Measurements from ENCODE around the gene SIMC1. TPM values are rescaled to one million over a fixed set of nuclear protein-coding genes. Genes with fewer than 3 reads are reported as not detected.

The SIMC1 gene
- total and polyA plus RNA-seq, 2 donors (not counting 3 experiments of a cell fraction or from before 2014, with no cell fraction given), result 9.0 to 16.2 TPM

- peaks cover 12 to 23% of the 10 kb centered on the region in 2 experiments for H3K36me3 ChIP-seq (ENCODE audit: control insufficient read depth in 2 of 2, extremely low read depth in 1 of 2, insufficient read depth in 2 of 2, low read length in 2 of 2)
- no peaks in the 10 kb centered on the region for H3K9me1 ChIP-seq (replicated peaks; ENCODE audit: control insufficient read depth, extremely low read depth, insufficient read depth, low read length)
- ChIA-PET CTCF (no interaction called here), POLR2A (no interaction called here)
- no peak overlapping the region for H2AFZ ChIP-seq (ENCODE audit: low read depth, low read length)
- intact Hi-C loops (cut with micrococcal nuclease) (loop anchor here (10.0 kb wide), 1 partner anchor 1212 kb away; the partner anchor contains the start of gene TMED9), dilution Hi-C loops (cut with MboI; ENCODE audit: extremely low pct_ligation_motif_present, low sequenced_read_pairs) (no loop called here)
- no peak overlapping the region for H3K9ac ChIP-seq (replicated peaks; ENCODE audit: extremely low read depth, insufficient read depth, low read length)
- no peak for FAIRE-seq
- no peaks in the 10 kb centered on the region for H3K9me3 ChIP-seq (replicated peaks; ENCODE audit: control insufficient read depth, insufficient read depth, low read length)
- no peaks in the 10 kb centered on the region for H3K27me3 ChIP-seq (ENCODE audit: control insufficient read depth in 2 of 2, insufficient read depth in 2 of 2, low read length in 2 of 2)
- BruUV-seq (replicated peaks), result no TSS peak
- H3K4me1 ChIP-seq (ENCODE audit: control insufficient read depth, extremely low read depth, insufficient read depth, low read length), result peaks cover 11% of the 10 kb centered on the region
- no peak overlapping the region for H3K4me3 ChIP-seq (replicated peaks in 1 of 3; ENCODE audit: insufficient read depth in 1 of 3, low read depth in 1 of 3, low read length in 3 of 3)
- H4K20me1 ChIP-seq (replicated peaks; ENCODE audit: control insufficient read depth, extremely low read depth, insufficient read depth, low read length), result no peaks in the 10 kb centered on the region
- DNase-seq (ENCODE audit: low read depth, low spot score), result no peak
- H3K79me2 ChIP-seq (ENCODE audit: control insufficient read depth, insufficient read depth, low read length), result peaks cover 28% of the 10 kb centered on the region
- no peak overlapping the region for H3K27ac ChIP-seq (ENCODE audit: insufficient read depth, low read depth, low read length)
- TF ChIP-seq EZH2 (IDR thresholded peaks at IDR 0.05; ENCODE audit: borderline replicate concordance, low read depth, low read length, severe bottlenecking) (no peak), FOS (IDR thresholded peaks at IDR 0.05; ENCODE audit: borderline replicate concordance, insufficient read depth, low read length) (no peak)
- H3K4me2 ChIP-seq (ENCODE audit: insufficient read depth, low read length), result no peak overlapping the region
Measured at GRCh38 chr5:176382721-176383120, 144.5 kb downstream of the SIMC1 start.

DNA sequence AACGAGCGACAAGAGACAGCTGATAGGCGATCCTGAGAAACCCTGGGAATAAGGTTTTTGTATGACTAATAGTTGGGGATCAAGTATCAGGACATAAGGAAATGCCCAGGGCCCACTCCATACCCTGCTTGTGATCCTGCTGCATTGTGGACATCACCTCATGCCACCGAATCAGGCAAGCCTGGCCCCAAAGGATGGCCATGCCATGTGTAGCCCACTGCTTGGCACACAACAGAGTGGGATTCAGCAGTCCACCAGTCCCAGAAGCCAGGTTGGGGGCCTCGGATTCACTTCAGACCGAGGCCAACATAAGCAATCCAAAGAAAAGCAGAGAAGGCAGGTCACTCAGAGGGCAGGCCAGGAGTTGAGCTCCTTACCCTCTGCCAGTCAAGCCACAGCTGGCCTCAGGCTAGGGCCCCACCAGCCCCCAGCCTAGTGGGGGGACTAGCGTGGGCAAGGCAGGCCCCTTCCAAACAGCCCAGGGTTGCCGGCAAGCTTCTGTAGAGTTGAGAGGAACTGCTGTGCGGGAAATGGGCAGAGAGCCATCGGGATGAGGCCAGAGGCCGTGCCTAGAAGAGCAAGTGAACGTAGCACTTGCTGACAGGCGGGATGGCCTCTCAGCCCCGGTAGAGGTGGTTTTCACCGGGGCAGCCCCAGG lies 145.2 kb downstream of the SIMC1 start:
- FAIRE-seq (no peak), DNase-seq (ENCODE audit: low read depth, low spot score) (no peak)
- H3K4me2 ChIP-seq (ENCODE audit: insufficient read depth, low read length), result no peak overlapping the region
- no peak overlapping the region for H2AFZ ChIP-seq (ENCODE audit: low read depth, low read length)
- CTCF ChIA-PET, result interaction anchor here (0.7 kb wide), 1 partner anchor 9 kb away, joined by 3 read pairs; no protein-coding TSS in a partner anchor
- no peaks in the 10 kb centered on the region for H4K20me1 ChIP-seq (replicated peaks; ENCODE audit: control insufficient read depth, extremely low read depth, insufficient read depth, low read length)
- H3K36me3 ChIP-seq (ENCODE audit: control insufficient read depth in 2 of 2, extremely low read depth in 1 of 2, insufficient read depth in 2 of 2, low read length in 2 of 2), result peaks cover 12 to 23% of the 10 kb centered on the region in 2 experiments
- intact Hi-C loops (cut with micrococcal nuclease), result loop anchor here (10.0 kb wide), 1 partner anchor 1211 kb away; the partner anchor contains the start of gene TMED9
- H3K4me1 ChIP-seq (ENCODE audit: control insufficient read depth, extremely low read depth, insufficient read depth, low read length), result peaks cover 11% of the 10 kb centered on the region
- TF ChIP-seq MYC (IDR thresholded peaks at IDR 0.05; ENCODE audit: low read depth, low read length), result no peak
- no peak for TF ChIP-seq MAX (IDR thresholded peaks at IDR 0.05; ENCODE audit: insufficient read depth, insufficient read length)
- TF ChIP-seq, protein P1, sequence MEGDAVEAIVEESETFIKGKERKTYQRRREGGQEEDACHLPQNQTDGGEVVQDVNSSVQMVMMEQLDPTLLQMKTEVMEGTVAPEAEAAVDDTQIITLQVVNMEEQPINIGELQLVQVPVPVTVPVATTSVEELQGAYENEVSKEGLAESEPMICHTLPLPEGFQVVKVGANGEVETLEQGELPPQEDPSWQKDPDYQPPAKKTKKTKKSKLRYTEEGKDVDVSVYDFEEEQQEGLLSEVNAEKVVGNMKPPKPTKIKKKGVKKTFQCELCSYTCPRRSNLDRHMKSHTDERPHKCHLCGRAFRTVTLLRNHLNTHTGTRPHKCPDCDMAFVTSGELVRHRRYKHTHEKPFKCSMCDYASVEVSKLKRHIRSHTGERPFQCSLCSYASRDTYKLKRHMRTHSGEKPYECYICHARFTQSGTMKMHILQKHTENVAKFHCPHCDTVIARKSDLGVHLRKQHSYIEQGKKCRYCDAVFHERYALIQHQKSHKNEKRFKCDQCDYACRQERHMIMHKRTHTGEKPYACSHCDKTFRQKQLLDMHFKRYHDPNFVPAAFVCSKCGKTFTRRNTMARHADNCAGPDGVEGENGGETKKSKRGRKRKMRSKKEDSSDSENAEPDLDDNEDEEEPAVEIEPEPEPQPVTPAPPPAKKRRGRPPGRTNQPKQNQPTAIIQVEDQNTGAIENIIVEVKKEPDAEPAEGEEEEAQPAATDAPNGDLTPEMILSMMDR (IDR thresholded peaks at IDR 0.05; ENCODE audit: extremely low read depth in 1 of 2, insufficient read depth in 1 of 2, low read depth in 1 of 2, low read length in 2 of 2), result no peak
- no peak for TF ChIP-seq JUN (IDR thresholded peaks at IDR 0.05; ENCODE audit: borderline replicate concordance, insufficient read depth, insufficient read length, low read depth)
- no peak for TF ChIP-seq FOS (IDR thresholded peaks at IDR 0.05; ENCODE audit: borderline replicate concordance, insufficient read depth, low read length)
- TF ChIP-seq EZH2 (IDR thresholded peaks at IDR 0.05; ENCODE audit: borderline replicate concordance, low read depth, low read length, severe bottlenecking), result no peak
- no peak overlapping the region for H3K27ac ChIP-seq (ENCODE audit: insufficient read depth, low read depth, low read length)
- H3K9me3 ChIP-seq (replicated peaks; ENCODE audit: control insufficient read depth, insufficient read depth, low read length), result no peaks in the 10 kb centered on the region
- POLR2A ChIA-PET, result no interaction called here
- no TSS peak for BruUV-seq (replicated peaks)
- H3K27me3 ChIP-seq (ENCODE audit: control insufficient read depth in 2 of 2, insufficient read depth in 2 of 2, low read length in 2 of 2), result no peaks in the 10 kb centered on the region
- no peak overlapping the region for H3K4me3 ChIP-seq (replicated peaks in 1 of 3; ENCODE audit: insufficient read depth in 1 of 3, low read depth in 1 of 3, low read length in 3 of 3)
- peaks cover 34% of the 10 kb centered on the region for H3K79me2 ChIP-seq (ENCODE audit: control insufficient read depth, insufficient read depth, low read length)
- H3K9ac ChIP-seq (replicated peaks; ENCODE audit: extremely low read depth, insufficient read depth, low read length), result no peak overlapping the region
- H3K9me1 ChIP-seq (replicated peaks; ENCODE audit: control insufficient read depth, extremely low read depth, insufficient read depth, low read length), result no peaks in the 10 kb centered on the region
- dilution Hi-C loops (cut with MboI; ENCODE audit: extremely low pct_ligation_motif_present, low sequenced_read_pairs), result no loop called here

All from endothelial cell of umbilical vein (primary cell).